ENCODE measurements around the gene CCDC142.

The CCDC142 gene

GRCh38 chr2:74464406-74464805, 18.4 kb downstream of the CCDC142 start:
- Histone ChIP-seq H3K9me3 (replicated peaks; ENCODE audit: insufficient read depth, low read length) (no peaks in the 10 kb centered on the region), H3K27me3 (replicated peaks; ENCODE audit: insufficient read depth, low read length) (no peaks in the 10 kb centered on the region), H3K4me2 (ENCODE audit: low read depth, low read length) (peak overlapping the region; percentile 100), H3F3A (ENCODE audit: insufficient read depth, low read length) (0 out of 2 replicates have a peak, but pooled peaks cover 3% of the 10 kb centered on the region), H3K27ac (ENCODE audit: low read length) (peak overlapping the region; percentile 36; the same call in 1 of the 2 replicates), H3K4me3 (ENCODE audit: low read length) (peak overlapping the region; percentile 90), H3K79me2 (ENCODE audit: low read length) (peaks cover 20% of the 10 kb centered on the region), H3K9ac (ENCODE audit: low read length) (peak overlapping the region; percentile 83), H3K9me2 (replicated peaks; ENCODE audit: insufficient read depth, low read length) (no peaks in the 10 kb centered on the region), H2AFZ (ENCODE audit: low read length) (peak overlapping the region; percentile 80), H3K36me3 (replicated peaks; ENCODE audit: insufficient read depth, low read length) (no peaks in the 10 kb centered on the region), H3K4me1 (ENCODE audit: low read length) (peaks cover 4% of the 10 kb centered on the region; the same call in 1 of the 2 replicates), H4K20me1 (ENCODE audit: insufficient read depth, low read length) (no peaks in the 10 kb centered on the region)
- no peak for DNase-seq
- TF ChIP-seq EZH2phosphoT487 (IDR thresholded peaks at IDR 0.05; ENCODE audit: low read length) (no peak), EZH2 (optimal IDR thresholded peaks at IDR 0.05; ENCODE audit: low read depth, low read length) (no peak)
- TF ChIP-seq, protein P1, sequence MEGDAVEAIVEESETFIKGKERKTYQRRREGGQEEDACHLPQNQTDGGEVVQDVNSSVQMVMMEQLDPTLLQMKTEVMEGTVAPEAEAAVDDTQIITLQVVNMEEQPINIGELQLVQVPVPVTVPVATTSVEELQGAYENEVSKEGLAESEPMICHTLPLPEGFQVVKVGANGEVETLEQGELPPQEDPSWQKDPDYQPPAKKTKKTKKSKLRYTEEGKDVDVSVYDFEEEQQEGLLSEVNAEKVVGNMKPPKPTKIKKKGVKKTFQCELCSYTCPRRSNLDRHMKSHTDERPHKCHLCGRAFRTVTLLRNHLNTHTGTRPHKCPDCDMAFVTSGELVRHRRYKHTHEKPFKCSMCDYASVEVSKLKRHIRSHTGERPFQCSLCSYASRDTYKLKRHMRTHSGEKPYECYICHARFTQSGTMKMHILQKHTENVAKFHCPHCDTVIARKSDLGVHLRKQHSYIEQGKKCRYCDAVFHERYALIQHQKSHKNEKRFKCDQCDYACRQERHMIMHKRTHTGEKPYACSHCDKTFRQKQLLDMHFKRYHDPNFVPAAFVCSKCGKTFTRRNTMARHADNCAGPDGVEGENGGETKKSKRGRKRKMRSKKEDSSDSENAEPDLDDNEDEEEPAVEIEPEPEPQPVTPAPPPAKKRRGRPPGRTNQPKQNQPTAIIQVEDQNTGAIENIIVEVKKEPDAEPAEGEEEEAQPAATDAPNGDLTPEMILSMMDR (IDR thresholded peaks at IDR 0.05; ENCODE audit: low read length): no peak

DNA sequence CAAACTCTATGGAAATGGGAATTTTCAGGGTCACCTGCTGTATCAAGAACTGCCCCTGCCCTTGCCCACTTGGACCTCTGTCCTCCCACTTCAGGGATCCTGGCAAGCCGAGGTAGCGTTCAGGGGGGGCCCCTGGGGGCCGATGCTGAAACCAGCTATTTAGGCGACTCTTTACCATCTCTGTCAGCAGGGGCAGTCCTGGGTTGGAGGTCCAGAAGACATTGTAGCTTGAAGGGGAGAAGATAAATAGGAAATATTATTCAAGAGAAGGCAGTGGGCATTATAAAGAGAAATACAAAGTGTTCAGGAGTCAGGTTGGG, 20.1 kb downstream of the CCDC142 start:
- no peaks in the 10 kb centered on the region for H3K36me3 ChIP-seq (replicated peaks; ENCODE audit: insufficient read depth, low read length)
- H2AFZ ChIP-seq (ENCODE audit: low read length): no peak overlapping the region
- H3K79me2 ChIP-seq (ENCODE audit: low read length): peaks cover 23% of the 10 kb centered on the region
- no peak overlapping the region for H3K27ac ChIP-seq (ENCODE audit: low read length)
- H3K4me1 ChIP-seq (ENCODE audit: low read length): peaks cover 4% of the 10 kb centered on the region; the same call in 1 of the 2 replicates
- H3K9ac ChIP-seq (ENCODE audit: low read length): no peak overlapping the region
- H3K9me3 ChIP-seq (replicated peaks; ENCODE audit: insufficient read depth, low read length): no peaks in the 10 kb centered on the region
- no peak overlapping the region for H3K4me2 ChIP-seq (ENCODE audit: low read depth, low read length)
- no peaks in the 10 kb centered on the region for H4K20me1 ChIP-seq (ENCODE audit: insufficient read depth, low read length)
- no peaks in the 10 kb centered on the region for H3K9me2 ChIP-seq (replicated peaks; ENCODE audit: insufficient read depth, low read length)
- H3K27me3 ChIP-seq (replicated peaks; ENCODE audit: insufficient read depth, low read length): no peaks in the 10 kb centered on the region
- peaks cover 5% of the 10 kb centered on the region; the same call in 1 of the 2 replicates for H3F3A ChIP-seq (ENCODE audit: insufficient read depth, low read length)
- no peak overlapping the region for H3K4me3 ChIP-seq (ENCODE audit: low read length)
- no peak for DNase-seq
- no peak for TF ChIP-seq EZH2phosphoT487 (IDR thresholded peaks at IDR 0.05; ENCODE audit: low read length)
- no peak for TF ChIP-seq EZH2 (optimal IDR thresholded peaks at IDR 0.05; ENCODE audit: low read depth, low read length)
- TF ChIP-seq, protein P1 (IDR thresholded peaks at IDR 0.05; ENCODE audit: low read length): no peak

- peaks cover 7% of the 10 kb centered on the region; the same call in 1 of the 2 replicates for H3F3A ChIP-seq (ENCODE audit: insufficient read depth, low read length)
- no peaks in the 10 kb centered on the region for H3K36me3 ChIP-seq (replicated peaks; ENCODE audit: insufficient read depth, low read length)
- peaks cover 4% of the 10 kb centered on the region; the same call in 1 of the 2 replicates for H3K4me1 ChIP-seq (ENCODE audit: low read length)
- no peak overlapping the region for H2AFZ ChIP-seq (ENCODE audit: low read length)
- no peak overlapping the region for H3K4me2 ChIP-seq (ENCODE audit: low read depth, low read length)
- peaks cover 23% of the 10 kb centered on the region for H3K79me2 ChIP-seq (ENCODE audit: low read length)
- H3K27me3 ChIP-seq (replicated peaks; ENCODE audit: insufficient read depth, low read length): no peaks in the 10 kb centered on the region
- no peaks in the 10 kb centered on the region for H3K9me3 ChIP-seq (replicated peaks; ENCODE audit: insufficient read depth, low read length)
- no peak overlapping the region for H3K4me3 ChIP-seq (ENCODE audit: low read length)
- DNase-seq: no peak
- H4K20me1 ChIP-seq (ENCODE audit: insufficient read depth, low read length): no peaks in the 10 kb centered on the region
- H3K9ac ChIP-seq (ENCODE audit: low read length): no peak overlapping the region
- no peaks in the 10 kb centered on the region for H3K9me2 ChIP-seq (replicated peaks; ENCODE audit: insufficient read depth, low read length)
- TF ChIP-seq EZH2 (optimal IDR thresholded peaks at IDR 0.05; ENCODE audit: low read depth, low read length) (no peak), EZH2phosphoT487 (IDR thresholded peaks at IDR 0.05; ENCODE audit: low read length) (no peak)
- TF ChIP-seq, protein P1 (IDR thresholded peaks at IDR 0.05; ENCODE audit: low read length): no peak
- H3K27ac ChIP-seq (ENCODE audit: low read length): no peak overlapping the region
These were observed 20.6 kb downstream of the CCDC142 start for GRCh38 chr2:74462054-74462785.

Measured in MM.1S (cell line).